Gastrocnemius medialis (tissue), 4 donors: ENCODE data around the gene SUN1.
"Not testable (repeated sequence)": the region's sequence is repeated elsewhere in the genome, so short reads cannot be mapped to it uniquely, and the experiment has no call there.

ENCODE experiments used
- POLR2A ChIP-seq, 2 donors: fragments of 450-650 bp; IDR thresholded peaks; one replicate each; pipeline ENCODE4 v1.6.1; 2017; ENCODE audit warnings: antibody characterized with exemption in 2 of 2, mild to moderate bottlenecking in 2 of 2, moderate library complexity in 2 of 2
- TF ChIP-seq, protein P1 (sequence below), 5 experiments: fragments of 450-650 bp in 3 of 5; fragments of 200-600 bp in 2 of 5; sonication (generic) in 2 of 5; IDR thresholded peaks in 4 of 5; conservative IDR thresholded peaks in 1 of 5; 1 replicate in 4 of 5; 2 replicates in 1 of 5; pipeline ENCODE4 v1.5.1; 2016 to 2019; ENCODE audit warnings: antibody characterized with exemption in 5 of 5, mild to moderate bottlenecking in 3 of 5, moderate library complexity in 3 of 5

DNA sequence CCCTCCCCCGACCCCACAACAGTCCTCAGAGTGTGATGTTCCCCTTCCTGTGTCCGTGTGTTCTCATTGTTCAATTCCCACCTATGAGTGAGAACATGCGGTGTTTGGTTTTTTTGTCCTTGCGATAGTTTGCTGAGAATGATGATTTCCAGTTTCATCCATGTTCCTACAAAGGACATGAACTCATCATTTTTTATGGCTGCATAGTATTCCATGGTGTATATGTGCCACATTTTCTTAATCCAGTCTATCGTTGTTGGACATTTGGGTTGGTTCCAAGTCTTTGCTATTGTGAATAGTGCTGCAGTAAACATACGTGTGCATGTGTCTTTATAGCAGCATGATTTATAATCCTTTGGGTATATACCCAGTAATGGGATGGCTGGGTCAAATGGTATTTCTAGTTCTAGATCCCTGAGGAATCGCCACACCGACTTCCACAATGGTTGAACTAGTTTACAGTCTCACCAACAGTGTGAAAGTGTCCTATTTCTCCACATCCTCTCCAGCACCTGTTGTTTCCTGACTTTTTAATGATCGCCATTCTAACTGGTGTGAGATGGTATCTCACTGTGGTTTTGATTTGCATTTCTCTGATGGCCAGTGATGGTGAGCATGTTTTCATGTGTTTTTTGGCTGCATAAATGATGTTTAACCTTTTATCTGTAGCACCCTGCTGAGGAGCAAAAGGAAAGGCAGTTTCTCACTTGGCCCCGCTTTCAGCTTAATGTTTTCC is 35.7 kb upstream of the SUN1 start:
- TF ChIP-seq, protein P1, sequence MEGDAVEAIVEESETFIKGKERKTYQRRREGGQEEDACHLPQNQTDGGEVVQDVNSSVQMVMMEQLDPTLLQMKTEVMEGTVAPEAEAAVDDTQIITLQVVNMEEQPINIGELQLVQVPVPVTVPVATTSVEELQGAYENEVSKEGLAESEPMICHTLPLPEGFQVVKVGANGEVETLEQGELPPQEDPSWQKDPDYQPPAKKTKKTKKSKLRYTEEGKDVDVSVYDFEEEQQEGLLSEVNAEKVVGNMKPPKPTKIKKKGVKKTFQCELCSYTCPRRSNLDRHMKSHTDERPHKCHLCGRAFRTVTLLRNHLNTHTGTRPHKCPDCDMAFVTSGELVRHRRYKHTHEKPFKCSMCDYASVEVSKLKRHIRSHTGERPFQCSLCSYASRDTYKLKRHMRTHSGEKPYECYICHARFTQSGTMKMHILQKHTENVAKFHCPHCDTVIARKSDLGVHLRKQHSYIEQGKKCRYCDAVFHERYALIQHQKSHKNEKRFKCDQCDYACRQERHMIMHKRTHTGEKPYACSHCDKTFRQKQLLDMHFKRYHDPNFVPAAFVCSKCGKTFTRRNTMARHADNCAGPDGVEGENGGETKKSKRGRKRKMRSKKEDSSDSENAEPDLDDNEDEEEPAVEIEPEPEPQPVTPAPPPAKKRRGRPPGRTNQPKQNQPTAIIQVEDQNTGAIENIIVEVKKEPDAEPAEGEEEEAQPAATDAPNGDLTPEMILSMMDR (IDR thresholded peaks at IDR 0.05 in 4 of 5, conservative IDR thresholded peaks at IDR 0.05 in 1 of 5), result not testable (repeated sequence)
- not testable (repeated sequence) for TF ChIP-seq POLR2A (IDR thresholded peaks at IDR 0.05)
